Measurements from ENCODE around the gene OR1C1.
"Not testable (repeated sequence)": the region's sequence is repeated elsewhere in the genome, so short reads cannot be mapped to it uniquely, and the experiment has no call there.

OR1C1 gene, protein sequence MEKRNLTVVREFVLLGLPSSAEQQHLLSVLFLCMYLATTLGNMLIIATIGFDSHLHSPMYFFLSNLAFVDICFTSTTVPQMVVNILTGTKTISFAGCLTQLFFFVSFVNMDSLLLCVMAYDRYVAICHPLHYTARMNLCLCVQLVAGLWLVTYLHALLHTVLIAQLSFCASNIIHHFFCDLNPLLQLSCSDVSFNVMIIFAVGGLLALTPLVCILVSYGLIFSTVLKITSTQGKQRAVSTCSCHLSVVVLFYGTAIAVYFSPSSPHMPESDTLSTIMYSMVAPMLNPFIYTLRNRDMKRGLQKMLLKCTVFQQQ

GRCh38 chr1:247760456-247760855, at the start of gene OR1C1:
OR1C1 (minus strand) TSS chr1:247760556; CDS start chr1:247758406, 2,150 bp downstream.
- no peak for DNase-seq

DNA sequence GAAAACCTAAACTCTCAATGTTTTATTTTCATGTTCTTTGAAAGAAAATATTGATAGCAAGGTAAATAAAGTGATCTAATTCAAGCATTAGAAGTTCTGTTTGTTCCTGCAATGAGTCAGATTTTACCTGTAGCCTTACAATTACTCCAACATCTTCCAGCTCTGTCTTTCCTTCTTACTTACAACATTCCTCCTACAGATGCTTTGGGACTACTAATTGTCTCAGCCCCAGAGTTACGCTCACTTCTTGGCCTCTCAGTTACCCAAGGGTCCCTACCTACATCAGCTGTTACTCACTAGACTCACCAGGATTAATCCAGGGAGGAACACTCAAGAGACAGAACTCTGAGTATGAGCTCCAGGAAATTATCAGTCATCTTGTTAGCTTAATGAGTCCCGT, 37.2 kb upstream of the OR1C1 start:
- DNase-seq, result no peak

GRCh38 chr1:247769603-247770002, 9.2 kb upstream of the OR1C1 start:
- DNase-seq, result no peak

- not testable (repeated sequence) for DNase-seq
These were observed 6.0 kb downstream of the OR1C1 start for GRCh38 chr1:247754311-247754710.

DNA sequence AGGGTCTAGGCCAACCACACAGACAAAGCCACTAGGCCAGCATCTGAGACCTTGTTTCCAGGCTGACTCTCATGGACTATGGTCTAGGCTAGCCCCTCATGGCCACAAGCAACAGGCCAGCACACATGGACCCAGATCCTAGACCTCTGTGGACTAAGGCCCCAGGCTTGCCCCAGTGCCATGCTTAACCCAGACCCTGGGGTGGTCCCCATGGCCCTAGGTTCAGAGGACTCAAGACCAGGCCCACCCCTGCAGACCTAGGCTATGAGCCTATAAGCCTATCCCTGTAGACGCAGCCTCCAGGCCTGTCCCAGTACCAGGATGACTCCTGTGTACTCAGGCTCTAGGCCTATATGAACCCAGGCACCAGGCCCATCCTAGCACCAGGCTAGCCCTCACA, 10.5 kb downstream of the OR1C1 start:
- no peak for DNase-seq

GRCh38 chr1:247748041-247748440, 12.3 kb downstream of the OR1C1 start, which contains the start of gene OR14A2:
OR14A2 (minus strand) TSS chr1:247748141.
- DNase-seq, result no peak

GRCh38 chr1:247747616-247748015, 12.7 kb downstream of the OR1C1 start:
- no peak for DNase-seq

DNA sequence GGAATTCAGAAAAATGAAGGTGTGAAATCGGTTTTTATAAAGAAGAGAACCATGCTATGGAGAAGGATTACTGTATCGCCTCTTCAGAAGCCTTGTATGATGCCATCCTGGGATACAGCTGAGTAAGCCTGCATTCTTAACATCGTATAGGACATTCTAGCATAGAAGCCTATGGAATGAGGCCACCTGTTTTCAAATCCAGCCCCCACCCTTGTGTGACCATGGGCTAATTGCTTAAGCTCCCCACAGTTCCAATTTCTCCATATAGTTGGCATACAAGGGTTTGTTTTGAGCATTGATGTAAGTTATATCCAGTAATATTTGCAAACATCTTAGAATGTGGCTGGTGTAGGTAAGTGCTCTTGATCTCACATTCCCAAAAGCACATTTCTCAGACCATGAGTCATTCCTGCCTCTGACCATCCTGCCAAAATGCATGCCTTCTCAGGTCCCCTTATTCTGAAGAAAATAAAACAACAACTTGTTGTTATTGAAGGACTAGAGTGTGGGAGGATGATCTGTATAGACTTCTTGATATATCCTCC, 13.9 kb downstream of the OR1C1 start:
- no peak for DNase-seq

- not testable (repeated sequence) for DNase-seq
These were observed 18.1 kb downstream of the OR1C1 start for GRCh38 chr1:247742215-247742760.

DNA sequence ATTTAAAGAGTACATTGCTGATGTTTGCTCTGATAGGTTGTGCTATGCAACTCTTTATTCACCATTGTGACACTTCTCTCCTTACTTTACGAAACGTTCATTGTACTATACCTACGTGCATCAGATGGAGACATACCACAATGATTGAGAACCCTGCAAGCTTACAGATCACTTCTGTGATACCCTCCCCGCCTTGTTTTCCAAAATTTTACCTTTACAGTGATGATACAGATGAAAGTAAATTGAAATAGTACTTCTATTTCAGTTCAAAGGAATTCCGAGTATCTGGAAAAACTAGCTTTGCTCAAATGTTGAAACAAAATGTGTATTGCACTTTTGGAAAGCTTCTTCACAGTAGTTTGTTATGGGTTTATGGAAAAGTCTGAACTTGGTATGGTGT, 18.6 kb downstream of the OR1C1 start:
- DNase-seq, result no peak

DNA sequence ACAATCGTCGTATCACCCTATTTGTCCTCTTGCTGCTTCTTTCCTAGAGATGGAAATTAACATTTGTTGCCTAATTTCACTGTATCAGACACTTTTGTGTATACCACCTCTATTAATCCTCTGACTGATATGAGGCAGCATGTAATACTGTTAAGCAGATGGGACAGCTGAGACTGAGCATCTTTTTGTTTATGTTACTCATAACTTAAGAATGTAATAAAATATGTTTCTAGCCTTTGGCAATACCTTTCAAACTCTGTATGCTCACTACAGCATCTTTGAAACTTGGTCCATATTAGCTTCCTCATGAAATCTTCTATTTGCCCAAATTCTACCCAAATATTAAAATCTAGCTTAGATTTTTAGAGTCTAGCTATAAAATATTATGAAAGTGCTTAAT, 19.6 kb downstream of the OR1C1 start:
- DNase-seq, result no peak

DNA sequence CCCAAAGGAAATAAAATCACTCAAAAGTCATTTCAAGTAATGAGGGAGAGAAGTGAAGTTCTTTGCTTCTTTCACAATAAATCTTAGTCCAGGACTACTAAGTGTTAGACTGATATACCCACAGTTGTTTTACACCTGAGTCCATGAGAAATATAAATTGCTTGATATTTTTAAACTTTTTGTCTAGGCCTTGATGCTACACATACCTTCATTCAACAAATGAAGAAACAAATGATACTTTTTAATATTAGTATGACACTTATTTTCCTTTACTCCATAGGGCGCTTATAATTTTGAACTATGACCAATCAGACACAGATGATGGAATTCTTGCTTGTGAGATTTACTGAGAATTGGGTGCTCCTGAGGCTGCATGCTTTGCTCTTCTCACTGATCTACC, 22.0 kb downstream of the OR1C1 start, which contains the start of gene OR14K1:
OR14K1 (plus strand) TSS at position 301 of the 400 bp plus-strand sequence; CDS start at position 301, 0 bp downstream.
- DNase-seq, result no peak

DNA sequence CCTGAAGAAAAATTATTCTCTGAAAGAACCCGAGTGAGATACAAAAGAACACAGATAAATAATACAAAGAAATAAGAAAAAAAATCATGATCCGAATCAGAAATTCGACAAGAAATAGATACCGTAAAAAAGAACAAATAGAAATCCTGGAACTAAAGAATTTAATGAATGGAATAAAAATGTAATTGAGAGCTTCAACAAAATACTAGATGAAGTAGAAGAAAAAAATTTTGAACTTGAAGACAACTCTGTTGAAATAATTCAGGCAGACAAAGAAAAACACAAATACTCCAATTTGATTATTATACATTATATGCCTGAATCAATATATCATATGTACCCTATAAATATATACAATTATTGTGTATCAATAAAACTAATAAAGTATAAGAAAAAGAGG, 39.1 kb downstream of the OR1C1 start:
- no peak for DNase-seq

DNA sequence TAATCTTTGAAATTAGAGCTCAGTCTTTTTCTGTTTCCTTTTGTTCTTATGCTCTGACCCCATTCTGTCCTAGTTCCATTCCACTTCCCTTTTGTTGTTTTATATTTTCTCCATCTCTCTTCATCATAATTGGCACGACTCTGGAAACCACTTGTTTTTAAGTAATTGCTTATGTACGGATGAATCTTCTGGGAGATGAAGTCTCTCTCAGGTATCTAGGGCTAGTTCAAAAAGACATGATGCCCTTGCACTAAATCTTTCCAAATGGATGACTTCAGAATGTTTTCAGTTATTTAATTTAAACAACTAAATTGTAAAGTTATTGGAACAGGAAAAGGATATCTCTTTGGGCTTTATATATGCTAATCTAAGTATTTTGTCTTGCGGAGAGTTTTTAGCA, 43.8 kb downstream of the OR1C1 start, which contains the start of gene OR6F1:
OR6F1 (minus strand) TSS at position 101 of the 400 bp plus-strand sequence. CDS start 3,891 bp downstream, outside the sequence.
- DNase-seq, result no peak

DNA sequence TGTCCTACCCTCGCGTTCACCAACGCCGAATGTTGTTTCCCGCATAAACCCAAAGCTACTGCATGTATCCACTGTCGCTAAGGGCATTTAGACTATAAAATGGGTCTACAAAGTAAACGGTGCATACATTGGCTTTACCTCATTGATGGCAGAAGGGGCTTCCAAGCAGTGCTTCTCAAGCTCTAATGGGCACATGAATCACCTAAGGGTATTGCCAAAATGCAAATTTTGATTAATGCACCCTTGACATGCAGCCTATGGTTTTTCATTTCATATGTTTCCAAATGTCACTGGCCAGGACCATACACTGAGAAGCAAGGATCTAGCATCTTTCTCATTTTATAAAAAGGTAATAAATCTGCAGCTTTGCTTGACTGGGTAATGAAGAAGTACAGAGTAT, 46.6 kb downstream of the OR1C1 start:
- DNase-seq, result no peak

GRCh38 chr1:247710681-247711080, 49.7 kb downstream of the OR1C1 start:
- not testable (repeated sequence) for DNase-seq
